GM18519 (cell line): ENCODE data around the gene GSTT2.
"Not testable (repeated sequence)": the region's sequence is repeated elsewhere in the genome, so short reads cannot be mapped to it uniquely, and the experiment has no call there.

Experiments used
- ATAC-seq: cut with Tn5 transposase; IDR thresholded peaks from one replicate; pipeline ENCODE4 v1.9.1; 2021; ENCODE audit warnings: mild to moderate bottlenecking, moderate library complexity; ENCODE audit not compliant: unreplicated experiment, low FRiP score

Gene GSTT2

DNA sequence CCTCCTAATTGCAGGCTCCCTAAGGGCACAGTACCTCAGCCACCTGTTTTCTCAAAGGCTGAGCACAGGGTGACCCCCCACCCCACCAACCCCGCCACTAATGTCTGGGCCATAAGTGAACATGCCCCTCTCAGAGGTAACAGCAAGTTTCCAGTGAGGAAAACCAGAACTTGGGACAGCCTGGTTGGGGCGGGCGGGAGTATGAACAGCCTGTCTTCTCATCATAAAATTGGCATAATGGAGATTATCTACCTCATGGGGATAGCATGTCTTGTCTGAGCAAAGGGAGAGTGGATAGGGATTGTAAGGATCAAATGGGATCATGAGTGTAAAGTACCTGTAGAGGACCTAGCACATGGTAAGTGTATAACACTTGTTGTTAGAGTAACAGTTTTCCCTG is 8.0 kb upstream of the GSTT2 start:
- not testable (repeated sequence) for ATAC-seq

DNA sequence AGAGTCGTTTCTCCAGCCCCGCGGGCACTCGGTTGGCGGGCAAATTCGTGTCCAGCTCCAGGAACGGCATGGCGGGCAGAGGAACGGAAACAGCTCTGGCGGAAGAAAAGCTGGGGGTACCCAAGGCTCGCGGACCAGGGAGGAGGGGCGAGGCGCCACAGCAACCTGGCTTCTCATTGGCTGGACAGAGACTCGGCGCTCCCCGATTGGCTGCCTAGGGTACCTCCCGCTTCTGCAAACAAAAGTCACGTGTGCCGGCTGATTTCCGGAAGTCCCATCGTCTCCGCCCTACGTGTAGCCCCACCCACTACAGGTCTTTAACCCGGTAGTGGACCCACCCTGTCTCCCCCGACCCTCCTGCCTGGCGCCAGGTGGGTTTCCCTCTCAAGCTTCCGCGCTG is 5.6 kb upstream of the GSTT2 start, which contains the start of gene DDT:
TSS of gene DDT (minus strand) at position 97 of the 400 bp plus-strand sequence. CDS start at position 70, 27 bp downstream.
- ATAC-seq = peak; percentile 68

DNA sequence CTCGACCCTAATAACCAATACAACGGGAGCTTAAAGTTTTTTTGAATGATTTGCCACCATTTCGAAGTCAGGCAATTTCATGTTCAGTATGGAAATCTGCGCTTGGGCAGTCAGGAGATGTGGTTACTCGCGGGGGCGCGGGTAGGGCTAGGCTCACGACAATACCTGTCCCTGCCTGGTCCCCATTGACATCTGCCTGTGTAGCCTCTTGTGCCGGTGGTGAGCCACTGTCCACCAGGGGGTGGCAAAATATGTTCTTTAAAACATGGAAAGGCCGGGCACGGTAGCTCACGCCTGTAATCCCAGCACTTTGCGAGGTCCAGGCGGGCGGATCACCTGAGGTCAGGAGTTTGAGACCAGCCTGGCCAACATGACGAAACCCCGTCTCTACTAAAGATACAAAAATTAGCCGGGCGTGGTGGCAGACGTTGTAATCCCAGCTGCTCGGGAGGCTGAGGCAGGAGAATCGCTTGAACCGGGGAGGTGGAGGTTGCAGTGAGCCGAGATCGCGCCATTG is 5.0 kb upstream of the GSTT2 start:
- ATAC-seq = not testable (repeated sequence)

DNA sequence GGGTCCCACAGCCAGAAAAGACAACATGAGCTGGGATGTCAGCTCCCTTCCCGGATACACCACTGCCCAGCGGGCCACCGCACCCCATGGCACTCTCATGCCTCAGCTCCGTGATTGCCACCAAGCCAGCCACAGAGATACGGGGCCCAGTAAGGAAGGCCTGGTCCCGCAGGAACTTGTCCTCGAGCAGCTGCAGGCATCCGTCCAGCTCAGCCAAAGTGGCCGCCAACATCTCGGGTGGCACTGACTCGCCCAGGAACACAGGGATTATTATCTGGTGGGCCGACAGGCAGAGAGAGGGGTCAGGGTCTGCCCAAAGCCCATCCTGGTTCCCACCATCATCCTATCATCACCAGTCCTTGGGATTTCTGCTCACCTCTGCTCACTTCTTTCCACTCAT is 2.6 kb upstream of the GSTT2 start:
- ATAC-seq = not testable (repeated sequence)

DNA sequence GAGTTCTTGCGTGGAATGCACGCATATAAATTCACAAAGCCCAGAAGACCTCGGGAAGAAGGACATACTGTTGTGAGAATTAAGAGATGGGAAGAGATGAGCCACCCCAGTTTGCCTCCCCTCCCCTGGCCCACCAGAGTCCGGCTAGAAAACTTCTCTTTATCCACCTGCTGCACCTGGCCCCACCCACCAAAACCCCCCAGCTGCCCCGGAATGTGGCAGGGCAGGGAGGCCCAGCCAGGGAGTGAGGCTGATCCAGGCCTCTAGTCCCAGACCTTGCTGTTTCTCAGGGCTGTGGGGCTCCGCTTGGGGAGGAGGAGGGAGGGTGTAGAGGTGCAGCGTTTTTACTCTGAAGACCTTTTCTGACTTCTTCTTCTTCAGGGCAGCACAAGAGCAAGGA is 633 bp downstream of the GSTT2 start:
- ATAC-seq = not testable (repeated sequence)

DNA sequence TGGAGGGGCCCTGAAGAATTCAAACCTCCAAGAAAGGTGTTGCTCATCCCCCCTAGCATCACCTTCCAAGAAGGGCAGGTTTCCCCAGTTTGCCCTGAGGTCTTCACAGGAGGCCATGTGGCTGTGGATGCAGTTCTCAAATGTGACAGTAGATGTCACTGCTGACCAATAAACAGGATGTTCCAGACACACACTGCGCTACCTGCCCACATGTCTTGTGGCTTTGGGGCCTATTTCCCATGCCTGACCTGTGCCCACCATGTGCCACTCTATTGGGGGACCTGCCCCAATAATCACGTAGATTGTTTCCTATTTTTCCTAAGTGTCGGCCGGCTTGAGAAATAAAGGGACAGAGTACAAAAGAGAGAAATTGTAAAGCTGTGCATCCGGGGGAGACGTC is 4.5 kb downstream of the GSTT2 start:
- no peak for ATAC-seq

DNA sequence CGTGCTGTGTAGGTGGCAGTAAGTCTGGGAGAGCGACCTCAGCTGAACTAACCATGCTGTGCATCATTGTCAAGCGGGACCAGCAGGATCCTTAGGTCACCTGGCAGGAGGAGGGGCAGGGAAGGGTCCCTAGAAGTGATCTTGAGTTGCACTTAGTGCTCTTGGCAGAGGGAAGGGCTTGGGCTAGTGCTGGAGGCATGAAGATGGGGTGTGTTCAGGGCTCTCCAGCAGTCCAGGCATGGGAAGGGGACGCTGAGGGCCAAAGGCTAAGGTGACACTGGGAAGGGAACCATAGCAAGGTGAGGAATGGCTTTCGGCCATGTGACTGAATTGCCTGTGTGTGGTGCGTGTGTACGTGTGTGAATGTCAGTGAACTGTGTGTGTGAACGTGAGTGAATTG is 6.2 kb downstream of the GSTT2 start:
- not testable (repeated sequence) for ATAC-seq

DNA sequence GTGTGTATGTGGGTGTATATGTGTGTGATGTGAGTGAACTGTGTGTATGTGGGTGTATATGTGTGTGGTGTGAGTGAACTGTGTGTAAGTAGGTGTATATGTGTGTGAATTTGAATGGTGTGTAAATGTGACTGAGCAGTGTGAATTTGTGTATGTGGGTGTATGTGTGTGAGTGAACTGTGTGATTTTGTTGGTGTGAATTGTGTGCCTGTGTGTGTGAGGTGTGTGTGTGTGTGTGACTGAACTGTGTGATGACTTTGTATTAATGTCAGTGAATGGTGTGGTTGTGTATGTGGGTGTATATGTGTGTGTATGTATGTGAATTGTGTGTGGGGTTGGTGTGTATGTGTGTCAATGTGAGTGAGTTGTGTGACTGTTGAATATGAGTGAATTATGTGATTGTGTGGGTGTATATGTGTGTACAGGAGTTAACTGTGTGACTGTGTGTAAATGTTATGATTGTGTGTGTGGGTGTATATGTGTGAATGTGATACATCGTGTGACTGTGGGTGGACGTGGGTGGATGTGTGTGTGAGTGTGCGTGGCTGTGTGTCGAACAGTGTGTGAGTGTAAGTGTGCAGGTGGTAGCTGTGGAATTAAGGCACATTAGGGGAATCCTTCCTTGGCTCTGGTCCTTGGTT is 6.7 kb downstream of the GSTT2 start:
- not testable (repeated sequence) for ATAC-seq

DNA sequence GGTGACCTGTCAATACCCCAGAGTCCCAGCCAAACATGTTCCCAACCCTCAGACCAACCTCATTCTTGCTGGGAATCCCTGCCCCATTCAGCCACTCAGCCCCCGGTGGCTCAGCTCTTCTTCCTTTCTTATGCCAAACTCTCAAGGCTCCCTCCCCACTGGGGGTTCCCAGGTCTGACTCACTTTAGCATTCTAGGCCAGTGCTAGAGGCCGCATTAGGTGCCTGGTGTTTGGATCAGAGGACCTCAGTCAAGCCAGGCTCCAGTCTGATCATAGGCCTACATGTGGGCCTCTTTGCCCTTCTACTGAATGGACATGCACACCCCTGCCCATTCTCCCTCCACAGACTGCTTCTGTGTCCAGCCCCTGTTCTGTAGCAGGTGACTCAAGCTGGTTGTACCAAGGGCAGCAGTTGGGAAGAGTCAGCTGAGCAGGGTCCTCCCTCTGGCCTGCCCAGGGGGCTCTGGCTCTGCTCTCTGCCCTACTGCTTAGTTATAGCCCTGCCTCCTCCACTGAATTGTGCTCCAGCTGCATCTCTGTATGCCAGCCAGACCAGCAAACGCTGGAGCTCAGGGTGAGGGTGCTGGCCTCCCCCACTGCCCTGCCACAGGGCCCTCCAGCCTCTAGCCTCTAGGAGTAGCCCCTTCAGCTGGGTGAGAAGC is 9.8 kb downstream of the GSTT2 start:
- not testable (repeated sequence) for ATAC-seq

DNA sequence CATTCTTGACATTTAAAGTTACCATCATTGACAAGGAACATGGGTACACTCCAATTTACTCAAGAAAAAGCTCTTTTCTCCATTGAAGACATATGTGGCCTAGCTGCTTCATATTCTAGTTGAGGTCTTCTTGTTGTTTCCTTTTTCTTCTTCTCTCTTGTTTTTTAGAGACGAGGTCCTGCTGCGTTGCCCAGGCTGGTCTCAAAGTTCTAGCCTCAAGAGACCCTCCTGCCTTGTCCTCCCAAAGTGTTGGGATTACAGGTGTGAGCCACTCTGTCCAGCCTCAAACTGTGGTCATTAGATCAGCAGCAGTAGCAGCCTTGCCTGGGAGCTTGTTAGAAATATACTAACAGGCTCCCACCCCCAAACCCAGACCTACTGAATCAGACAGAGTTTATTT is 13.1 kb downstream of the GSTT2 start:
- ATAC-seq = not testable (repeated sequence)

DNA sequence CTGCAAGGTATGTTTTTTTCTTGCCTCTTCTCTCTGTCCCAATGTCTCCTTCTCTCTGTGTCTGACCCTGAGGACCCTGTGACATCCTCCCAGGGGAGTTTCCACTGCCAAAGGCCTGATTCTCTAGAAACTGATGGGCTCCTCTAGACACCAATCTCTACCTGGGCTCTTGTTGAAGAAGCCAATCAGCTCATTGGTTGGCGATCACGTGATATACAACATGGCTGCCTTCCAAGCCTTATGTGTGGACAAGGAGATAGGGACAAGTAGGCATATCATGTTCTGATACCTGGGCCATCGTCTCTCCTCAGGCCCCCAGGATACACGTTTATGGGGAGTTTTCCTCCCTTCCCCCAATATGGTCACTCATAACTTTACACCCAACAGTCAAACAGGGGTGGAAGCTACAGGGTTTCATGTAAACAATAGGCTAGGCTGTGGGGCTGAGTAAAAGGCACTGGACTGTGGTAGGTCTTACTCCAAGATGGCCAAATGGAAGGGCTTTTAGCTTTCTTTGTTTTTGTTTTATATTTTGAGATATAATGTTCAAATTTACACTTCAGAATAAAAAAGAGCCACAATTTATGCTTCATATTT is 13.7 kb downstream of the GSTT2 start:
- ATAC-seq = not testable (repeated sequence)

DNA sequence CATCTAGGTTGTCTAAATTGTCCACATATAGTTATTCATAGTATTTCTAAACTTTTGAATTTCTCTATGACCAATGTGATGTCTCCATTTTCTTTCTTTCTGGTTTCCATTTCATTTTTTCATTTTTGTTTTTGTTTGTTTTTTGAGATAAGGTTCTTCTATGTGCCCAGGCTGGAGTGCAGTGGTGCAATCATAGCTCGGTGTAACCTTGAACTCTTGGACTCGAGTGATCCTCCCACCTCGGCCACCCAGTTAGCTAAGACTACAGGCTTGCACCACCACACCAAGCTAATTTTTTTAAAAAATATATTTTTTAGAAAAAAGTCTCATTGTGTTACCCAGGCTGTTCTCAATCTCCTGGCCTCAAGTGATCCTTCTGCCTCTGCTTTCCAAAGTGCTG is 17.2 kb downstream of the GSTT2 start:
- ATAC-seq = no peak

DNA sequence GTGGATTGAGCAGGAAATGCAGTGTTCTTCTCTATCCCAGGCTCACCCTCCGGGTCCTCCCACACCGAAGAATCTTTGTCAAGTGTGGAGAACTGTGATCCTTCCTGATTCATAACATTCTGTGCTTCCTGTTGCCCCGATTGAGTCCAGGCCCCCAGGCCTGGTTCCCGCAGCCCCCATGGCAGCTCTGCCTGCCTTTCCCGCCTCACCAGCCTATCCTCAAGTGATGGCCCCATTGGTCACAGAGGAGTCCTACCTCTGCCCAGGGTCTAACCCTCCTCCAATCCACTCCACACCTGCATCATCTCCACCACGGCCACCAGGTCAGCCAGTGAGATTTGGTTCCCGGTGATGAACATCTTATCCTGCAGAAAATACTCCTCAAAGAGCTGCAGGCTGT is 19.8 kb downstream of the GSTT2 start:
- not testable (repeated sequence) for ATAC-seq

DNA sequence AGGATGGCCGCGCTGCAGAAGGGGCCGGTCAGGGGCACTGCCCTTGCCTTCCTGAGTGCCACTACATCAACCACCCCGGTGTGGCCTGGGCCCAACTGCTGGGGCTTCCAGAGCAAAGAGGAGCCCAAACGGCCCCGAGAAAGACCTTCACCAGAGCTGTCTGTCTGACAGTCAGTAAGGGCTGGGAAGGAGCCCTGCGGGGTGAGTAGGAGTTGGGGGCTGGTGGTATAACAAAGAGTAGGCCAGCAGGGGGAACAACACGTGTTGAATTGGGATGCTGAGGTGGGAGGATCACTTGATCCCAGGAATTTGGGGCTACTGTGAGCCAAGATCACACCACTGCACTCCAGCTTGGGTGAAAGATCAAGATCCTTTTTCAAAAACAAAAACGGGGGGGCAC is 21.4 kb downstream of the GSTT2 start:
- ATAC-seq = no peak

DNA sequence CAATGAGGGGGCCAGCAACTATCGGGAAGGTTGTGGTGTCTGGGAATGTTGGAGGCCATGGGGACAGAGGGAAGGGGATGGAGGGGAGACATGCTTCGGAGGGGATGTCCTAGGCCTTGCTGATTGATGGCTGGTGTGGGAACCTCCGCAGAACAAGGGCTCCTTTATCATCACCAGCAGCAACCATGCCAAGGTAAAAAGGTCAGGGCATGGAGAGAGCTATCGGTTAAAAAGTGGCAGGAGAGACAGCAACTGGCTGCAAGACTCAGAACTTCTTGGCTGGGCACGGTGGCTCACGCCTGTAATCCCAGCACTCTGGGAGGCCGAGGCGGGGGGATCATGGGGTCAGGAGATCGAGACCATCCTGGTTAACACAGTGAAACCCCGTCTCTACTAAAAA is 22.3 kb downstream of the GSTT2 start:
- ATAC-seq = no peak

DNA sequence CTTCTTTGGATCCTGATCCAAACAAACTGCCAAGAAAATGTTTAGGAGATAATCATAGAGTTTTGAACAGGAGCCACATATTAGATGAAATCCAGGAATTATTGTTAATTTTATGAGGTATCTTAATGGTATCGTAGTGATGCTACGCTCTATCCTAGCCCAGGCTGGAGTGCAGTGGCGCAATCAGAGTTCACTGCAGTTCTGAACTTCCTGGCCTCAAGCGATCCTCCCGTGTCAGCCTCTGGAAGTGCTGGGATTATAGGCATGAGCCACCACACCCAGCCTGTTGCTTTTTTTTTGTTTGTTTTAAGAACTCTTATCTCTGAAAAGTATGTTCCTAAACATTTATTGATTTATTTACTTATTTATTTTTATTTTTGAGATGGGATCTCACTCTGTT is 22.9 kb downstream of the GSTT2 start:
- no peak for ATAC-seq

DNA sequence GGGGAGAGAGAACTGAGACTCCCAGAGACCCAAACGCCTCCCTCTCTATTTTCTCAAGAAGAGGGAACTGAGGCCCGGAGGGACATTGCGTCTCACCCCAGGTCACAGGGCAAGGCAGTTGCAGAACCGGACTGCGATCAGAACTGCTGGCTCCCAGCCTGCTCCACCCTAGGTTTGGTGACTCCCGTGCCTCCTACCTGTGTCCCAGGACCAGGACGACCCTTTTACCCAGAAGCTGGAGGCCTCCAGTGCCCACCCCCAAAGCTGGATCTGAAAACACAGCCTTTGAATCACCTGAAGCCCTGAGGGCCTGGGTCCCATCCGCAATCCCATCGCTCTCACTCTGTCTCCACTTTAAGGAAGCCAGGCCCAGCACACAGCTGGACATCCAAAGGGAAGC is 24.0 kb downstream of the GSTT2 start:
- ATAC-seq = no peak

DNA sequence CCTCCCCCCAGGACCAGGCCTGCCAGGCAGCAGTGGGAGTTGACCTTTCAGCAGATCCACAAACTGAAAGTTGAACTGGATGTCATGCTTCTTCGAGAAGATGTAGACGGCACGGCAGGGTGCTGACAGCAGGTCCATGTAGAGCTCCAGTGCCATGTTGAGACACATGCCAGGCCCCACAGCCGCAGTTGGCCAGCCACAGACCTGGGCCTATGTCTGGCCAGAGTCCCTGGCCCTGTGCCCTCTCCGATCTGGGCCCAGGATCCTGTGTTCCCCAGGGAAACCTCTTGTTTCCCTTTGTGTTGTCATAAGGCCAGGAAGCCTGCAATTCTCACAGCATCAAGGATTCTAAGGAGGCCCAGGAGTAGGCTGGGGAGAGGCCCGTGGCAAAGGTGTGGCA is 25.3 kb downstream of the GSTT2 start, which contains the start of gene GSTT4:
TSS of gene GSTT4 (minus strand) at position 253 of the 400 bp plus-strand sequence. CDS start at position 156, 97 bp downstream.
- no peak for ATAC-seq

DNA sequence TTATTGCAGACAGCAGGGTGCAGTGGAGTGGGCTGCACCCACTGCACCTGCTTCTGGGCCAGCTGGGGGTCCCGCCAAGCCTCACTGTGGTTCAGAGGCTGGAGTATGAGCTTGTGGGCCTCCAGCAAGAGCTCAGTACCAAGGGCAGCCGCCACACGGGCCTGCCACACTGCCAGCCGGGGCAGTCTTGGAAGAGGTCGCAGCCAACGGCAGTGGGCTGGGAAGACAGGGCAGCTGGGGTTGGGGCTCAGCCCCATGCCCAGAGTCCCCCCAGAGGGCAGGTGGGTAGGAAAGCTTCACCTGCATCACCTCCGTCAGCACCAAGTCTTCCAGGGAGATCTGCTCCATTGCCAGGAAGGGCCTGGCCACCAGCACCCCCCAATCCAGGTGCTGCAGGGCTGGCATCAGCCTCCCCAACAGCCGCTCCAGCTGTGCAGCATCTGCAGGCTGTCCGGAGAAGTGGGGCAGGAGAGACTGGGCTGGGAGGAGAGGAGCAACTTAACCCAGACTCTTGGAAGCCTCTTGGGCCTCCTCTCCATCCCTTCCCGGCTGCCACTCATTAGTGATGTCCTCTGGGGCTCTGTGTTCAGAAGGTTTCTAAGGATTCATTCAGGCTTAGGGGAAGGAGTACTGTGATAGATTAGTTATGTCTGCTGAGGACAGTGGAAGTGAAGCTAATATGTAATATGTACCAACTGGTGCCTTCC is 26.4 kb downstream of the GSTT2 start:
- no peak for ATAC-seq

DNA sequence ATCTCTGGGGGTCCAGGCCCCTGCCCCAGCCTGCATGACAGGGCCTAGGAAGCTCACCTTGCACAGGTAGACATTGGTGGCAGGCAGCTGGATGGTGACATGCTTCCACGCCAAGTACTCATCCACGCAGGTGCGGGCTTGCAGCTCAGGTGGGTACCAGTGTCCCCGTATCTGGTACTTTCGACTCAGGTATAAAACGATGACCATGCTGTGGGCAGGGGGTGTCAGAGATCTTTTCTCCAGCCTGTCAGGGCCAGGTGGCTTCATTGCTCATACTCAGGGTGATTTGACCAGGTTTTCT is 26.9 kb downstream of the GSTT2 start:
- no peak for ATAC-seq
